Mesenchymal stem cell (in vitro differentiated cells and primary cell): ENCODE measurements around the gene ZFYVE19.

Experiments used
- DNase-seq: peaks from one replicate; pipeline ENCODE4 v3.0.0-alpha.2; 2013
- H2AFZ ChIP-seq: one replicate; pipeline ENCODE4 v1.6.1; 2013; ENCODE audit warnings: low read depth, mild to moderate bottlenecking, control low read depth, inconsistent platforms, low read length, moderate library complexity
- H2AK5ac ChIP-seq: 2 replicates; pipeline ENCODE4 v1.6.1; 2013; ENCODE audit warnings: low read length, moderate library complexity, mild to moderate bottlenecking, inconsistent platforms; ENCODE audit not compliant: severe bottlenecking
- H2BK120ac ChIP-seq: one replicate; pipeline ENCODE4 v1.6.1; 2013; ENCODE audit warnings: low read depth, mild to moderate bottlenecking, inconsistent platforms, low read length, moderate library complexity
- H2BK12ac ChIP-seq, 2 experiments: one replicate each; pipeline ENCODE4 v1.6.1; 2013; ENCODE audit warnings: inconsistent platforms in 2 of 2, low read length in 2 of 2, mild to moderate bottlenecking in 2 of 2, moderate library complexity in 2 of 2, control low read depth in 1 of 2
- H2BK15ac ChIP-seq: one replicate; pipeline ENCODE4 v1.6.1; 2013; ENCODE audit warnings: mild to moderate bottlenecking, low read depth, inconsistent platforms; ENCODE audit not compliant: poor library complexity, severe bottlenecking
- H2BK5ac ChIP-seq: 2 replicates; pipeline ENCODE4 v1.6.1; 2013; ENCODE audit warnings: low read depth, mild to moderate bottlenecking, low read length, control low read depth, inconsistent platforms; ENCODE audit not compliant: poor library complexity, severe bottlenecking
- H3K14ac ChIP-seq, 2 experiments: one replicate each; pipeline ENCODE4 v1.6.1; 2013; ENCODE audit warnings: inconsistent platforms in 2 of 2, low read length in 2 of 2, control low read depth in 1 of 2, mild to moderate bottlenecking in 1 of 2, moderate library complexity in 1 of 2
- H3K18ac ChIP-seq, 2 experiments: one replicate each; pipeline ENCODE4 v1.6.1; 2013; ENCODE audit warnings: inconsistent platforms in 2 of 2, low read length in 2 of 2, control low read depth in 1 of 2, low read depth in 1 of 2, mild to moderate bottlenecking in 1 of 2
- H3K23ac ChIP-seq, 2 experiments: one replicate each; pipeline ENCODE4 v1.6.1; 2013; ENCODE audit warnings: inconsistent platforms in 2 of 2, low read length in 2 of 2, mild to moderate bottlenecking in 2 of 2, moderate library complexity in 2 of 2, control low read depth in 1 of 2
- H3K27ac ChIP-seq: 2 replicates; pipeline ENCODE4 v1.5.1; 2013; ENCODE audit warnings: mild to moderate bottlenecking, moderate library complexity, low read length, control low read depth, inconsistent platforms; ENCODE audit not compliant: poor library complexity, severe bottlenecking
- H3K27me3 ChIP-seq, 2 experiments: 2 replicates each; pipeline versions ENCODE4 v1.6.1 to v1.7.0; 2013; ENCODE audit warnings: low read length in 2 of 2, mild to moderate bottlenecking in 2 of 2, moderate library complexity in 2 of 2, control low read depth in 1 of 2, inconsistent platforms in 1 of 2; ENCODE audit not compliant: control insufficient read depth in 1 of 2, insufficient read depth in 1 of 2
- H3K36me3 ChIP-seq, 2 experiments: 2 replicates each; pipeline versions ENCODE4 v1.6.1 to v1.7.0; 2013; ENCODE audit warnings: low read length in 2 of 2, control low read depth in 1 of 2, inconsistent platforms in 1 of 2, low read depth in 1 of 2, mild to moderate bottlenecking in 1 of 2; ENCODE audit not compliant: insufficient read depth in 2 of 2, control insufficient read depth in 1 of 2
- H3K4ac ChIP-seq, 2 experiments: one replicate each; pipeline ENCODE4 v1.6.1; 2013; ENCODE audit warnings: inconsistent platforms in 2 of 2, low read length in 2 of 2, mild to moderate bottlenecking in 2 of 2, moderate library complexity in 2 of 2, control low read depth in 1 of 2, low read depth in 1 of 2
- H3K4me1 ChIP-seq: 2 replicates; pipeline ENCODE4 v1.6.1; 2013; ENCODE audit warnings: low read depth, low read length, control low read depth; ENCODE audit not compliant: control insufficient read depth, insufficient read depth
- H3K4me2 ChIP-seq: 2 replicates; pipeline ENCODE4 v1.6.1; 2013; ENCODE audit warnings: low read length, mild to moderate bottlenecking, inconsistent platforms; ENCODE audit not compliant: poor library complexity, severe bottlenecking
- H3K4me3 ChIP-seq, 2 experiments: 2 replicates each; pipeline versions ENCODE4 v1.5.1 to v1.7.0; 2013; ENCODE audit warnings: low read length in 2 of 2, mild to moderate bottlenecking in 2 of 2, control low read depth in 1 of 2, low read depth in 1 of 2; ENCODE audit not compliant: insufficient read depth in 1 of 2
- H3K79me1 ChIP-seq: replicated peaks from 2 replicates; pipeline ENCODE4 v1.6.1; 2013; ENCODE audit warnings: mild to moderate bottlenecking, control low read depth, low read length, inconsistent platforms; ENCODE audit not compliant: poor library complexity, severe bottlenecking
- H3K9ac ChIP-seq: 2 replicates; pipeline ENCODE4 v1.7.0; 2013; ENCODE audit warnings: mild to moderate bottlenecking, low read length, moderate library complexity
- H3K9me3 ChIP-seq: 2 replicates; pipeline ENCODE4 v1.7.0; 2013; ENCODE audit warnings: mild to moderate bottlenecking, low read length; ENCODE audit not compliant: control insufficient read depth
- H4K8ac ChIP-seq: one replicate; pipeline ENCODE4 v1.6.1; 2013; ENCODE audit warnings: inconsistent platforms, mild to moderate bottlenecking, low read length, moderate library complexity
- H4K91ac ChIP-seq: one replicate; pipeline ENCODE4 v1.6.1; 2013; ENCODE audit warnings: mild to moderate bottlenecking, low read length, inconsistent platforms
- WGBS: methylation state at CpG from one replicate; pipeline ENCODE4 v1.1.7; 2013; ENCODE audit warnings: mixed read lengths; 5-methylcytosine and 5-hydroxymethylcytosine counted together

The ZFYVE19 gene

DNA sequence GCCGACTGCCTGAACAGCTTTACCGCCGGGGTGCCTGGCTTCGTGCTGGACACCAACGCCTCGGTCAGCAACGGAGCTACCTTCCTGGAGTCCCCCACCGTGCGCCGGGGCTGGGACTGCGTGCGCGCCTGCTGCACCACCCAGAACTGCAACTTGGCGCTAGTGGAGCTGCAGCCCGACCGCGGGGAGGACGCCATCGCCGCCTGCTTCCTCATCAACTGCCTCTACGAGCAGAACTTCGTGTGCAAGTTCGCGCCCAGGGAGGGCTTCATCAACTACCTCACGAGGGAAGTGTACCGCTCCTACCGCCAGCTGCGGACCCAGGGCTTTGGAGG, 37.8 kb downstream of the ZFYVE19 start:
- no peak overlapping the region for H3K27ac ChIP-seq
- WGBS: 9% methylated on average over 28 of the region's 28 CpGs
- H4K8ac ChIP-seq: no peak overlapping the region
- H2AFZ ChIP-seq: peak overlapping the region; percentile 81
- peak; percentile 24 for DNase-seq
- peaks cover 0 to 76% of the 10 kb centered on the region in 2 experiments for H3K27me3 ChIP-seq
- H2BK120ac ChIP-seq: no peak overlapping the region
- no peak overlapping the region for H2BK5ac ChIP-seq
- no peak overlapping the region for H2AK5ac ChIP-seq
- no peaks in the 10 kb centered on the region for H3K79me1 ChIP-seq
- no peak overlapping the region for H2BK15ac ChIP-seq
- H3K4me1 ChIP-seq: peaks cover 34% of the 10 kb centered on the region
- peak overlapping the region in 1 of 2 experiments; percentile 11 for H3K14ac ChIP-seq
- H3K4me2 ChIP-seq: peak overlapping the region; percentile 72
- H3K23ac ChIP-seq: peak overlapping the region in 1 of 2 experiments; percentile 36
- H3K9me3 ChIP-seq: no peaks in the 10 kb centered on the region
- peak overlapping the region; percentile 63 to 64 for H3K4me3 ChIP-seq
- no peaks in the 10 kb centered on the region for H3K36me3 ChIP-seq
- no peak overlapping the region for H3K4ac ChIP-seq
- H4K91ac ChIP-seq: peak overlapping the region; percentile 12
- no peak overlapping the region for H3K9ac ChIP-seq
- H2BK12ac ChIP-seq: peak overlapping the region in 1 of 2 experiments; percentile 15
- peak overlapping the region in 1 of 2 experiments; percentile 18 for H3K18ac ChIP-seq

DNA sequence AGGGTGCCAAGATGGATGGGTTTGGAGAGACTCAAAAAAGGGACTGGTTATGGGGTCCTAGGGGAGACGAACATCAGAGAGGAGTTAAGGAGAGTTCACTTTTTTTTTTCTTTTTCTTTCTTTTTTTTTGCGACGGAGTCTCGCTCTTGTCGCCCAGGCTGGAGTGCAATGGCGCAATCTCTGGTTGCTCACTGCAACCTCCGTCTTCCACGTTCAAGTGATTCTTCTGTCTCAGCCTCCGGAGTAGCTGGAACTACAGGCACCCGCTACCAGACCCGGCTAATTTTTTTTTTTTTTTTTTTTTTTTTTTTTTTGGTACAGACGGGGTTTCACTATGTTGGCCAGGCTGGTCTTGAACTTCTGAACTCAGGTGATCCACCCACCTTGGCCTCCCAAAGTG, 38.1 kb downstream of the ZFYVE19 start:
- no peak overlapping the region for H4K91ac ChIP-seq
- H2AK5ac ChIP-seq: no peak overlapping the region
- H2AFZ ChIP-seq: no peak overlapping the region
- DNase-seq: no peak
- no peak overlapping the region for H2BK15ac ChIP-seq
- peak overlapping the region; percentile 72 for H3K4me2 ChIP-seq
- H3K27ac ChIP-seq: no peak overlapping the region
- H3K4me1 ChIP-seq: peaks cover 34% of the 10 kb centered on the region
- H2BK12ac ChIP-seq: no peak overlapping the region
- no peak overlapping the region for H3K9ac ChIP-seq
- no peak overlapping the region for H3K4ac ChIP-seq
- H3K18ac ChIP-seq: no peak overlapping the region
- peak overlapping the region in 1 of 2 experiments; percentile 63 for H3K4me3 ChIP-seq
- no peaks in the 10 kb centered on the region for H3K36me3 ChIP-seq
- no peak overlapping the region for H3K23ac ChIP-seq
- H2BK120ac ChIP-seq: no peak overlapping the region
- H3K27me3 ChIP-seq: peaks cover 0 to 78% of the 10 kb centered on the region in 2 experiments
- 63% methylated on average over 12 of the region's 12 CpGs for WGBS
- H2BK5ac ChIP-seq: no peak overlapping the region
- no peak overlapping the region for H4K8ac ChIP-seq
- H3K79me1 ChIP-seq: no peaks in the 10 kb centered on the region
- H3K9me3 ChIP-seq: no peaks in the 10 kb centered on the region
- H3K14ac ChIP-seq: no peak overlapping the region

DNA sequence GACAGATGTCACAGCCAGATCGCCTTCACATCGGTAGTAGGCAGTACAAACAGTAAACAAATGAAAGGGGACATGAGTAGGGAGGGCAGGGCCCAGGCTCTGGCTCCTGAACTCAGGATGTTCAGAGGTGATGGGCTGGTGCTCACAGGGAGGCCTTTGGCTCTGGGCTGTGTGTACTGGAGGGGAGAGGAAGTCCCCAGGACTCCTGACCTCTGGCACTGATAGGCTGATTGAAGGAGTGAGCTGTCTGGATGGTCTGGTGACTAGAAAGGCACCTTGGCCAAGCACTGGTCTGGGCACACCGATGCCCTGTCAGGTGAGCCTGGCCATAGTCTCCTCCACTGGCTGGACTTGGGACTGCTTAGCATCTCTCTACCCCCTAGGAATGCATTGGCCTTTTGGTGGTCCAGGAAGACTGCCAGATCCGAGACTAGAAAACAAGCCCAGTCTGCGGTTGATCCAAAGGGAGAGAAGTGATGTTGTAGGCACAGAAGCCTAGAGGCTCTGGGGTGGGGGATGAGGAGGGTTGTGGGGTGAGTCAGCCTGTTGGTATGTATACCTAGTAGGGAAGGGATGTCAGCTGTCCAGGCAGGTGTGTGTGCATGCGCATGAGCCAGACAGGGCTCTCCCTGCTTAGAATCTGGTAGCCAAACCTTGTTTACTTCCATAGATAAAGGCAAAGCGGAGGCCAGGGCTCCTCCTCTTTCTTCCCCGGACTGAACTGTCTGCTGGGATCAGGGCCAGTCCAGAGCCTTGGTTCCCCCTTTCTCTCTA, 38.8 kb downstream of the ZFYVE19 start:
- Histone ChIP-seq H3K4me2 (no peak overlapping the region), H3K79me1 (no peaks in the 10 kb centered on the region), H3K4me3 (no peak overlapping the region), H3K4me1 (peaks cover 34% of the 10 kb centered on the region), H2BK120ac (no peak overlapping the region), H2AK5ac (no peak overlapping the region), H3K36me3 (no peaks in the 10 kb centered on the region), H4K8ac (no peak overlapping the region), H2BK12ac (no peak overlapping the region), H3K27me3 (peaks cover 0 to 81% of the 10 kb centered on the region in 2 experiments), H3K9me3 (no peaks in the 10 kb centered on the region), H3K4ac (no peak overlapping the region), H4K91ac (no peak overlapping the region), H3K14ac (no peak overlapping the region), H3K18ac (no peak overlapping the region), H2BK15ac (no peak overlapping the region), H2AFZ (no peak overlapping the region), H3K9ac (no peak overlapping the region), H3K27ac (no peak overlapping the region), H2BK5ac (no peak overlapping the region), H3K23ac (no peak overlapping the region)
- no peak for DNase-seq
- WGBS: 76% methylated on average over 8 of the region's 8 CpGs

DNA sequence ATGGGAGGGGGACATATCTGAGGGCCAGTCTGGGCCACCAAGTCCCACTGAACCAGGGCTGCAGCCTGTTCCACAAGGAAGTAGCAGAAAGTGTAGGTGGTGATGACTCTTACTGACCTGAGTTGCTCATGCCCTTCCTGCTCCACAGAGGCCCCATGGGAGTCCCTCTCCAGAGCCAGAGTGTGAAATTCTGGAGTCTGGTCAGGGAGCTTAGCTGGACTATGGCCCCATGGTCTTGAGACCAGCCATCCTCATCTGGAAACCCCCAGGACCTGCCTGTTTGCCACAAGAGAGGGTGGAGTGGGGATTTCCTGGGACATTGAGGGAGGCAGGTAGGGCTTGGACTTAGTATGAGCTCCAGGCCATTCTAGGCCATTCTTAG, 39.9 kb downstream of the ZFYVE19 start:
- Histone ChIP-seq H3K27ac (no peak overlapping the region), H2BK120ac (no peak overlapping the region), H3K27me3 (peaks cover 0 to 75% of the 10 kb centered on the region in 2 experiments), H3K36me3 (no peaks in the 10 kb centered on the region), H3K9me3 (no peaks in the 10 kb centered on the region), H3K4me3 (no peak overlapping the region), H2BK12ac (no peak overlapping the region), H3K9ac (no peak overlapping the region), H2BK5ac (no peak overlapping the region), H3K14ac (no peak overlapping the region), H2BK15ac (no peak overlapping the region), H3K79me1 (no peaks in the 10 kb centered on the region), H4K8ac (no peak overlapping the region), H3K4me1 (peaks cover 34% of the 10 kb centered on the region), H3K23ac (no peak overlapping the region), H3K18ac (peak overlapping the region in 1 of 2 experiments; percentile 35), H2AFZ (peak overlapping the region; percentile 77), H2AK5ac (peak overlapping the region; percentile 11), H4K91ac (peak overlapping the region; percentile 9), H3K4me2 (no peak overlapping the region), H3K4ac (no peak overlapping the region)
- no peak for DNase-seq
